ENCODE data around the gene CPXM2.

GRCh38 chr10:123908379-123908778 lies 16.8 kb upstream of the CPXM2 start:
- TF ChIP-seq, protein P1, sequence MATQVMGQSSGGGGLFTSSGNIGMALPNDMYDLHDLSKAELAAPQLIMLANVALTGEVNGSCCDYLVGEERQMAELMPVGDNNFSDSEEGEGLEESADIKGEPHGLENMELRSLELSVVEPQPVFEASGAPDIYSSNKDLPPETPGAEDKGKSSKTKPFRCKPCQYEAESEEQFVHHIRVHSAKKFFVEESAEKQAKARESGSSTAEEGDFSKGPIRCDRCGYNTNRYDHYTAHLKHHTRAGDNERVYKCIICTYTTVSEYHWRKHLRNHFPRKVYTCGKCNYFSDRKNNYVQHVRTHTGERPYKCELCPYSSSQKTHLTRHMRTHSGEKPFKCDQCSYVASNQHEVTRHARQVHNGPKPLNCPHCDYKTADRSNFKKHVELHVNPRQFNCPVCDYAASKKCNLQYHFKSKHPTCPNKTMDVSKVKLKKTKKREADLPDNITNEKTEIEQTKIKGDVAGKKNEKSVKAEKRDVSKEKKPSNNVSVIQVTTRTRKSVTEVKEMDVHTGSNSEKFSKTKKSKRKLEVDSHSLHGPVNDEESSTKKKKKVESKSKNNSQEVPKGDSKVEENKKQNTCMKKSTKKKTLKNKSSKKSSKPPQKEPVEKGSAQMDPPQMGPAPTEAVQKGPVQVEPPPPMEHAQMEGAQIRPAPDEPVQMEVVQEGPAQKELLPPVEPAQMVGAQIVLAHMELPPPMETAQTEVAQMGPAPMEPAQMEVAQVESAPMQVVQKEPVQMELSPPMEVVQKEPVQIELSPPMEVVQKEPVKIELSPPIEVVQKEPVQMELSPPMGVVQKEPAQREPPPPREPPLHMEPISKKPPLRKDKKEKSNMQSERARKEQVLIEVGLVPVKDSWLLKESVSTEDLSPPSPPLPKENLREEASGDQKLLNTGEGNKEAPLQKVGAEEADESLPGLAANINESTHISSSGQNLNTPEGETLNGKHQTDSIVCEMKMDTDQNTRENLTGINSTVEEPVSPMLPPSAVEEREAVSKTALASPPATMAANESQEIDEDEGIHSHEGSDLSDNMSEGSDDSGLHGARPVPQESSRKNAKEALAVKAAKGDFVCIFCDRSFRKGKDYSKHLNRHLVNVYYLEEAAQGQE (IDR thresholded peaks at IDR 0.05; ENCODE audit: low read depth), result no peak
- TF ChIP-seq USF1 (IDR thresholded peaks at IDR 0.05), result no peak
- no peak for TF ChIP-seq YY1 (IDR thresholded peaks at IDR 0.05; ENCODE audit: low read depth)
- no peak for TF ChIP-seq CEBPB (IDR thresholded peaks at IDR 0.05)
- TF ChIP-seq TCF12 (IDR thresholded peaks at IDR 0.05; ENCODE audit: low read depth), result no peak
- TF ChIP-seq TAF1 (IDR thresholded peaks at IDR 0.05; ENCODE audit: low read depth), result no peak
- no peak for TF ChIP-seq EP300 (IDR thresholded peaks at IDR 0.05; ENCODE audit: borderline replicate concordance)
- TF ChIP-seq FOXM1 (IDR thresholded peaks at IDR 0.05; ENCODE audit: borderline replicate concordance, low read depth), result no peak
- TF ChIP-seq RAD21 (IDR thresholded peaks at IDR 0.05; ENCODE audit: low read depth), result no peak
- TF ChIP-seq EGR1 (IDR thresholded peaks at IDR 0.05), result no peak
- no peak for TF ChIP-seq NFIC (IDR thresholded peaks at IDR 0.05)

Measured in Ishikawa (cell line).